Liver (tissue), 9 donors: ENCODE results near the gene MPV17L. TPM values are rescaled to one million over a fixed set of nuclear protein-coding genes. Genes with fewer than 3 reads are reported as not detected.
"Not testable (repeated sequence)": the region's sequence is repeated elsewhere in the genome, so short reads cannot be mapped to it uniquely, and the experiment has no call there.

Experiments
- DNase-seq: peaks from one replicate; pipeline ENCODE4 v3.0.0-alpha.2; 2017; ENCODE audit warnings: low spot score
- H3K27ac ChIP-seq, 2 donors: one replicate each; pipeline ENCODE4 v1.7.0; 2013; ENCODE audit warnings: inconsistent platforms in 2 of 2, low read length in 2 of 2, control low read depth in 1 of 2, low read depth in 1 of 2, mild to moderate bottlenecking in 1 of 2
- H3K27me3 ChIP-seq, 4 donors: one replicate each; pipeline versions ENCODE4 v1.6.1 to v1.7.0; 2013; ENCODE audit warnings: low read length in 3 of 4, inconsistent platforms in 1 of 4, mild to moderate bottlenecking in 1 of 4, moderate library complexity in 1 of 4; ENCODE audit not compliant: control insufficient read depth in 4 of 4, insufficient read depth in 4 of 4
- H3K36me3 ChIP-seq, 4 donors: one replicate each; pipeline versions ENCODE4 v1.6.1 to v1.7.0; 2013; ENCODE audit warnings: low read length in 3 of 4, mild to moderate bottlenecking in 3 of 4, low read depth in 1 of 4, moderate library complexity in 1 of 4; ENCODE audit not compliant: control insufficient read depth in 4 of 4, insufficient read depth in 3 of 4
- H3K4me1 ChIP-seq, 4 donors: one replicate each; pipeline versions ENCODE4 v1.6.1 to v1.7.0; 2013; ENCODE audit warnings: low read length in 3 of 4, mild to moderate bottlenecking in 3 of 4, moderate library complexity in 1 of 4; ENCODE audit not compliant: control insufficient read depth in 4 of 4, insufficient read depth in 4 of 4
- H3K4me3 ChIP-seq, 3 donors: one replicate each; pipeline versions ENCODE4 v1.6.1 to v1.7.0; 2013; ENCODE audit warnings: low read length in 3 of 3, control low read depth in 1 of 3, low read depth in 1 of 3, mild to moderate bottlenecking in 1 of 3
- H3K9ac ChIP-seq, 2 donors: one replicate each; pipeline ENCODE4 v1.7.0; 2013; ENCODE audit warnings: low read length in 2 of 2, mild to moderate bottlenecking in 2 of 2, moderate library complexity in 2 of 2, control low read depth in 1 of 2, low read depth in 1 of 2
- H3K9me3 ChIP-seq, 4 donors: one replicate each; pipeline versions ENCODE4 v1.6.1 to v1.7.0; 2013; ENCODE audit warnings: low read length in 3 of 4; ENCODE audit not compliant: control insufficient read depth in 4 of 4
- EGR1 ChIP-seq, 2 donors: IDR thresholded peaks; 2 replicates each; pipeline ENCODE4 v1.6.1; 2016 to 2018; ENCODE audit warnings: antibody characterized with exemption in 2 of 2, low read depth in 2 of 2
- FOXA1 ChIP-seq: IDR thresholded peaks from 2 replicates; pipeline ENCODE4 v1.6.1; 2016; ENCODE audit warnings: antibody characterized with exemption
- FOXA2 ChIP-seq: IDR thresholded peaks from 2 replicates; pipeline ENCODE4 v1.6.1; 2016; ENCODE audit warnings: antibody characterized with exemption
- GABPA ChIP-seq, 2 donors: IDR thresholded peaks in 1 of 2; conservative IDR thresholded peaks in 1 of 2; 2 replicates each; pipeline ENCODE4 v1.6.1; 2016; ENCODE audit warnings: antibody characterized with exemption in 2 of 2, mild to moderate bottlenecking in 1 of 2, moderate library complexity in 1 of 2
- HNF4A ChIP-seq, 2 donors: conservative IDR thresholded peaks; 2 replicates each; pipeline ENCODE4 v1.6.1; 2016; ENCODE audit warnings: antibody characterized with exemption in 2 of 2, mild to moderate bottlenecking in 2 of 2
- HNF4G ChIP-seq: IDR thresholded peaks from 2 replicates; pipeline ENCODE4 v1.6.1; 2016; ENCODE audit warnings: antibody characterized with exemption
- JUND ChIP-seq, 2 donors: IDR thresholded peaks; 2 replicates each; pipeline ENCODE4 v1.6.1; 2016; ENCODE audit warnings: antibody characterized with exemption in 2 of 2
- NR2F2 ChIP-seq: IDR thresholded peaks from 2 replicates; pipeline ENCODE4 v1.6.1; 2016; ENCODE audit warnings: antibody characterized with exemption
- RAD21 ChIP-seq, 2 donors: IDR thresholded peaks; 2 replicates each; pipeline ENCODE4 v1.6.1; 2016; ENCODE audit warnings: antibody characterized with exemption in 2 of 2, mild to moderate bottlenecking in 2 of 2
- RXRA ChIP-seq, 2 donors: IDR thresholded peaks; 2 replicates each; pipeline ENCODE4 v1.6.1; 2017 to 2018; ENCODE audit warnings: antibody characterized with exemption in 2 of 2, mild to moderate bottlenecking in 1 of 2
- SP1 ChIP-seq: IDR thresholded peaks from 2 replicates; pipeline ENCODE4 v1.6.1; 2018; ENCODE audit warnings: antibody characterized with exemption, mild to moderate bottlenecking
- TAF1 ChIP-seq: conservative IDR thresholded peaks from 2 replicates; pipeline ENCODE4 v1.6.1; 2016; ENCODE audit warnings: antibody characterized with exemption, mild to moderate bottlenecking
- YY1 ChIP-seq: IDR thresholded peaks from 2 replicates; pipeline ENCODE4 v1.6.1; 2016; ENCODE audit warnings: antibody characterized with exemption, mild to moderate bottlenecking
- WGBS: extraction: QIAGEN DNeasy Blood & Tissue Kit; methylation state at CpG from one replicate; pipeline ENCODE4 v1.1.7; 2013; 5-methylcytosine and 5-hydroxymethylcytosine counted together
- polyA plus RNA-seq, 2 donors: library from polyadenylated mRNA; stranded (reverse) in 1 of 2; unstranded in 1 of 2; fragments of 200-250 nt in 1 of 2; fragments of >200 nt in 1 of 2; fragmentation: Nextera tagmentation in 1 of 2; extraction: Ambion mirVana in 1 of 2; gene quantifications; one replicate each; pipeline versions ENCODE4 v1.2.1 to v1.2.3, GENCODE V29; 2013 to 2015
- total RNA-seq, 2 donors: library from RNA; depleted of rRNA; stranded (reverse); fragments of >200 nt; gene quantifications; one replicate each; pipeline ENCODE4 v1.2.3, GENCODE V29; 2014
- TF ChIP-seq, protein P1 (sequence below): IDR thresholded peaks from 2 replicates; pipeline ENCODE4 v1.6.1; 2016; ENCODE audit warnings: antibody characterized with exemption
- TF ChIP-seq, protein P2 (sequence below): IDR thresholded peaks from 2 replicates; pipeline ENCODE4 v1.6.1; 2016; ENCODE audit warnings: antibody characterized with exemption, mild to moderate bottlenecking
- TF ChIP-seq, protein P3 (sequence below): IDR thresholded peaks from 2 replicates; pipeline ENCODE4 v1.6.1; 2016; ENCODE audit warnings: antibody characterized with exemption
- TF ChIP-seq, protein P4 (sequence below): fragments of 150-350 bp; IDR thresholded peaks from 2 replicates; pipeline ENCODE4 v1.5.1; 2017; ENCODE audit warnings: improper control_type of control experiment, low read depth, low read length; ENCODE audit not compliant: missing input control
- TF ChIP-seq, protein P5 (sequence below): IDR thresholded peaks from 2 replicates; pipeline ENCODE4 v1.6.1; 2016; ENCODE audit warnings: antibody characterized with exemption
- donor health status: healthy.
- donor health status: healthy.
- donor health status: healthy.
- donor health status: healthy.
- donor health status: healthy.

Gene MPV17L
- total and polyA plus RNA-seq, 4 donors, result 4.9 to 39.6 (median 8.8) TPM

DNA sequence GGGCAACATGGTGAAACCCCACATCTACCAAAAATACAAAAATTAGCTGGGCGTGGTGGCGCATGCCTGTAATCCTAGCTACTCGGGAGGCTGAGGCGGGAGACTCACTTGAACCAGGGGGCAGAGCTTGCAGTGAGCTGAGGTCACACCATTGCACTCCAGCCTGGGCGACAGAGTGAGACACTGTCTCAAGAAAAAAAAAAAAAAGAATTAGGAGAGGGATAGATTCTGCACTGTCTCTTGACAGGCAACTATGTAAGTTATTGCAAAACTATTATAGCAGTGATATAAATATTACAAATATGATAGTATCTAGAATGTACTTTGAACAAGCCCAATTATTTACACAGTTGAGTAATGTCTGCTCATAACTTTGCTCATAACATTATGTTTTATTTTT, 46.6 kb downstream of the MPV17L start:
- peak in 1 of 2 donors; percentile 5 for TF ChIP-seq HNF4A (conservative IDR thresholded peaks at IDR 0.05)
- not testable (repeated sequence) for H3K9me3 ChIP-seq, H3K4me3 ChIP-seq, H3K9ac ChIP-seq, DNase-seq, H3K36me3 ChIP-seq, H3K27me3 ChIP-seq
- H3K4me1 ChIP-seq, result peaks cover 0 to 49% (median 27%) of the 10 kb centered on the region in 4 donors
- WGBS, result 82% methylated on average over 5 of the region's 5 CpGs
- H3K27ac ChIP-seq, result peak overlapping the region in 1 of 2 donors; percentile 50

DNA sequence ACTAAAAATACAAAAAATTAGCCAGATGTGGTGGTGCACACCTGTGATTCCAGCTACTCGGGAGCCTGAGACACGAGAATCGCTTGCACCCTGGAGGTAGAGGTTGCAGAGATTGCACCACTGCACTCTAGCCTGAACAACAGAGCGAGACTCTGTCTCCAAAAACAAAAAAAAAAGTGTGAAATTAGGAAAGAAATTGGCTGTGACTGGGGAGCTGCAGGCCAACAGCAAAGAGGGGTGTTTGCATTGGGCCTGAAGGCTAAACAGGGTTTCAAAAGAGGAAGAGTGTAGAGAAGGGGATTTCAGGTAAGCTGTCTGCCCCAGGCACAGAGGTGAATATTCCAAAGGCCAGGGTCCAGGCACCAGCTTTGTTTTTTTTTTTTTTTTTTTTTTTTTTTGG, 48.2 kb downstream of the MPV17L start:
- no peak overlapping the region for H3K9ac ChIP-seq
- no peaks in the 10 kb centered on the region for H3K27me3 ChIP-seq
- H3K4me3 ChIP-seq, result no peak overlapping the region
- peaks cover 0 to 39% (median 21%) of the 10 kb centered on the region in 4 donors for H3K4me1 ChIP-seq
- no peaks in the 10 kb centered on the region for H3K36me3 ChIP-seq
- H3K27ac ChIP-seq, result peak overlapping the region; percentile 51 to 76
- TF ChIP-seq, protein P1, sequence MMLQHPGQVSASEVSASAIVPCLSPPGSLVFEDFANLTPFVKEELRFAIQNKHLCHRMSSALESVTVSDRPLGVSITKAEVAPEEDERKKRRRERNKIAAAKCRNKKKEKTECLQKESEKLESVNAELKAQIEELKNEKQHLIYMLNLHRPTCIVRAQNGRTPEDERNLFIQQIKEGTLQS, result peak; percentile 48
- TF ChIP-seq FOXA1 (peak; percentile 23), GABPA (IDR thresholded peaks at IDR 0.05 in 1 of 2, conservative IDR thresholded peaks at IDR 0.05 in 1 of 2) (peak in 1 of 2 donors; percentile 45), HNF4A (conservative IDR thresholded peaks at IDR 0.05) (peak; percentile 98), HNF4G (peak; percentile 96), RXRA (IDR thresholded peaks at IDR 0.05) (peak; percentile 97 to 98), SP1 (peak; percentile 86), EGR1 (IDR thresholded peaks at IDR 0.05; ENCODE audit: low read depth in 2 of 2) (no peak), FOXA2 (peak; percentile 62), YY1 (peak; percentile 71), JUND (IDR thresholded peaks at IDR 0.05) (peak; percentile 45 to 83), TAF1 (no peak), RAD21 (IDR thresholded peaks at IDR 0.05) (peak; percentile 41 to 55), NR2F2 (peak; percentile 67)
- TF ChIP-seq, protein P2, sequence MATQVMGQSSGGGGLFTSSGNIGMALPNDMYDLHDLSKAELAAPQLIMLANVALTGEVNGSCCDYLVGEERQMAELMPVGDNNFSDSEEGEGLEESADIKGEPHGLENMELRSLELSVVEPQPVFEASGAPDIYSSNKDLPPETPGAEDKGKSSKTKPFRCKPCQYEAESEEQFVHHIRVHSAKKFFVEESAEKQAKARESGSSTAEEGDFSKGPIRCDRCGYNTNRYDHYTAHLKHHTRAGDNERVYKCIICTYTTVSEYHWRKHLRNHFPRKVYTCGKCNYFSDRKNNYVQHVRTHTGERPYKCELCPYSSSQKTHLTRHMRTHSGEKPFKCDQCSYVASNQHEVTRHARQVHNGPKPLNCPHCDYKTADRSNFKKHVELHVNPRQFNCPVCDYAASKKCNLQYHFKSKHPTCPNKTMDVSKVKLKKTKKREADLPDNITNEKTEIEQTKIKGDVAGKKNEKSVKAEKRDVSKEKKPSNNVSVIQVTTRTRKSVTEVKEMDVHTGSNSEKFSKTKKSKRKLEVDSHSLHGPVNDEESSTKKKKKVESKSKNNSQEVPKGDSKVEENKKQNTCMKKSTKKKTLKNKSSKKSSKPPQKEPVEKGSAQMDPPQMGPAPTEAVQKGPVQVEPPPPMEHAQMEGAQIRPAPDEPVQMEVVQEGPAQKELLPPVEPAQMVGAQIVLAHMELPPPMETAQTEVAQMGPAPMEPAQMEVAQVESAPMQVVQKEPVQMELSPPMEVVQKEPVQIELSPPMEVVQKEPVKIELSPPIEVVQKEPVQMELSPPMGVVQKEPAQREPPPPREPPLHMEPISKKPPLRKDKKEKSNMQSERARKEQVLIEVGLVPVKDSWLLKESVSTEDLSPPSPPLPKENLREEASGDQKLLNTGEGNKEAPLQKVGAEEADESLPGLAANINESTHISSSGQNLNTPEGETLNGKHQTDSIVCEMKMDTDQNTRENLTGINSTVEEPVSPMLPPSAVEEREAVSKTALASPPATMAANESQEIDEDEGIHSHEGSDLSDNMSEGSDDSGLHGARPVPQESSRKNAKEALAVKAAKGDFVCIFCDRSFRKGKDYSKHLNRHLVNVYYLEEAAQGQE, result peak; percentile 55
- TF ChIP-seq, protein P3, sequence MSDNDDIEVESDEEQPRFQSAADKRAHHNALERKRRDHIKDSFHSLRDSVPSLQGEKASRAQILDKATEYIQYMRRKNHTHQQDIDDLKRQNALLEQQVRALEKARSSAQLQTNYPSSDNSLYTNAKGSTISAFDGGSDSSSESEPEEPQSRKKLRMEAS, result peak; percentile 85
- TF ChIP-seq, protein P4, sequence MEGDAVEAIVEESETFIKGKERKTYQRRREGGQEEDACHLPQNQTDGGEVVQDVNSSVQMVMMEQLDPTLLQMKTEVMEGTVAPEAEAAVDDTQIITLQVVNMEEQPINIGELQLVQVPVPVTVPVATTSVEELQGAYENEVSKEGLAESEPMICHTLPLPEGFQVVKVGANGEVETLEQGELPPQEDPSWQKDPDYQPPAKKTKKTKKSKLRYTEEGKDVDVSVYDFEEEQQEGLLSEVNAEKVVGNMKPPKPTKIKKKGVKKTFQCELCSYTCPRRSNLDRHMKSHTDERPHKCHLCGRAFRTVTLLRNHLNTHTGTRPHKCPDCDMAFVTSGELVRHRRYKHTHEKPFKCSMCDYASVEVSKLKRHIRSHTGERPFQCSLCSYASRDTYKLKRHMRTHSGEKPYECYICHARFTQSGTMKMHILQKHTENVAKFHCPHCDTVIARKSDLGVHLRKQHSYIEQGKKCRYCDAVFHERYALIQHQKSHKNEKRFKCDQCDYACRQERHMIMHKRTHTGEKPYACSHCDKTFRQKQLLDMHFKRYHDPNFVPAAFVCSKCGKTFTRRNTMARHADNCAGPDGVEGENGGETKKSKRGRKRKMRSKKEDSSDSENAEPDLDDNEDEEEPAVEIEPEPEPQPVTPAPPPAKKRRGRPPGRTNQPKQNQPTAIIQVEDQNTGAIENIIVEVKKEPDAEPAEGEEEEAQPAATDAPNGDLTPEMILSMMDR, result no peak
- TF ChIP-seq, protein P5, sequence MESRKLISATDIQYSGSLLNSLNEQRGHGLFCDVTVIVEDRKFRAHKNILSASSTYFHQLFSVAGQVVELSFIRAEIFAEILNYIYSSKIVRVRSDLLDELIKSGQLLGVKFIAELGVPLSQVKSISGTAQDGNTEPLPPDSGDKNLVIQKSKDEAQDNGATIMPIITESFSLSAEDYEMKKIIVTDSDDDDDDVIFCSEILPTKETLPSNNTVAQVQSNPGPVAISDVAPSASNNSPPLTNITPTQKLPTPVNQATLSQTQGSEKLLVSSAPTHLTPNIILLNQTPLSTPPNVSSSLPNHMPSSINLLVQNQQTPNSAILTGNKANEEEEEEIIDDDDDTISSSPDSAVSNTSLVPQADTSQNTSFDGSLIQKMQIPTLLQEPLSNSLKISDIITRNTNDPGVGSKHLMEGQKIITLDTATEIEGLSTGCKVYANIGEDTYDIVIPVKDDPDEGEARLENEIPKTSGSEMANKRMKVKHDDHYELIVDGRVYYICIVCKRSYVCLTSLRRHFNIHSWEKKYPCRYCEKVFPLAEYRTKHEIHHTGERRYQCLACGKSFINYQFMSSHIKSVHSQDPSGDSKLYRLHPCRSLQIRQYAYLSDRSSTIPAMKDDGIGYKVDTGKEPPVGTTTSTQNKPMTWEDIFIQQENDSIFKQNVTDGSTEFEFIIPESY, result peak; percentile 77
- H3K9me3 ChIP-seq, result no peaks in the 10 kb centered on the region
- 37% methylated on average over 4 of the region's 4 CpGs for WGBS
- DNase-seq, result no peak
